ENCODE measurements around the gene PCGF3.

DNA sequence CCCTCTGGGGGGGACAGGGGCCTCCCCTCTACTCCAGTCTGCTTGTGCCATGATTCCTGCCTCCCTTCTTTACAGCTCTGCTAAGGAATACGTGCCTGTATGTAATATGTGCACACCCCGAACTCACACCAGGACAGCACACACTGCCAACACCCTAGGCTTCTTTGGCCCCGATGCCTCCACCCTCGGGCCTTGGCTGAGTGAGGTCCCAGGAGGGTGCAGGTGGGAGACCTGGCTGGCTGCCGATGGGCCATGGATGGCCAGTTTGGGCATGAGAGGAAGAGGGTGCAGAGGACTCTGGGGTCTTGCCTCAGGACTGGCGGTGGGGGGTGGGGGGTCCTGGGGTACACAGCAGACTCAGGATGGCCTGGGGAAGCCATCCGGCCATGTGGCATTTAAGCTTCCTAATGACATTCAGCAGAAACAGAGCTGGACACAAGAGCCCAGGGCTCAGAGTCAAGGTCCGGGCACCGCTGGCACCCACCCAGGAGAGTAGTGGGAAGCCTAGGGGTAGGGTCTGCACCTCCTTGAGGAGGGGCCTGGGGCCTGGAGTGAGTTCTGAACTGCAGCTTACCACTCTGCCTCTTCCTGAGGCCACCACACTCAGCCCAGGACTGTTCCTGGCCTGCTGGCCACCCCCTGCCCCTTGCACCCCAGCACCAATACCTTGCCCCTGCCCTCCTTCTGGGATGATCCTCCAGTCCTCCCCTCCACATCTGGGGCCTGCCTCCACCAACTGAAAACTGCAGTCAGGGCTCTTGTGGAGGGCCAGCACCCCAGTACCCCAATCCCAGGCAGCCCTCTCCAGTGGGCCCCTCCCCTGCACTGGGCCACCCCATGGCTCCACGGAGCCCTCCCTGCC is 2.1 kb upstream of the PCGF3 start:
- TF ChIP-seq YY1 (IDR thresholded peaks at IDR 0.05; ENCODE audit: insufficient read depth, insufficient read length) (no peak), SUZ12 (IDR thresholded peaks at IDR 0.05; ENCODE audit: extremely low read depth, insufficient read depth, insufficient read length) (no peak)
